Fibroblast of mammary gland (primary cell): Measurements from ENCODE around the gene MAP3K4.
A peak's percentile ranks its signal among the peaks of the same experiment; 100 is the strongest.

Experiments used
- DNase-seq: peaks from one replicate; pipeline ENCODE4 v3.0.0-alpha.2; 2010; ENCODE audit warnings: low read depth
- H3K4me3 ChIP-seq: 2 replicates; pipeline ENCODE4 v1.5.1; 2011; ENCODE audit warnings: low read depth, mild to moderate bottlenecking, low read length, moderate library complexity; ENCODE audit not compliant: control insufficient read depth
- TF ChIP-seq, protein P1 (sequence below): conservative IDR thresholded peaks from 2 replicates; pipeline ENCODE4 v1.5.1; 2011; ENCODE audit warnings: low read depth, low read length, inconsistent platforms; ENCODE audit not compliant: control insufficient read depth, insufficient read depth

The MAP3K4 gene

DNA sequence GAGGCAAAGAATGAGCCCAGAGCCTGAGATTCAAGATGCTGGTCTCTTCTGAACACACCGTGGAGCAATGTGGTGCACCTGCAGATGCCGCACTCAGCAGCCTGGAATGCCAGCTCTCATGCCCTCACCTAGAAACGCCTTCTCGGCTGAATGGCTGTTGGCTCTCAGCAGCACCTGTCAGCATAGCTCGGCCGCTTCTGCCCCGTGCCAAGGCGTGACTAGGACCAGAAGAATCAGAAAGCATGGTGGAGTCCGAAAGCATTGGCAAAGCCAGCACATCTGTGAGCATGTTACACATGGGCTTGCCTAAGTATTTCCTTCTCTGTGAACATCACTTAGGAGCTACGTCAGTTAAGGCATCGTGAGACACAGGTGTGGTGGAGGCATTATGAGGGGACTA is 140.8 kb downstream of the MAP3K4 start:
- TF ChIP-seq, protein P1, sequence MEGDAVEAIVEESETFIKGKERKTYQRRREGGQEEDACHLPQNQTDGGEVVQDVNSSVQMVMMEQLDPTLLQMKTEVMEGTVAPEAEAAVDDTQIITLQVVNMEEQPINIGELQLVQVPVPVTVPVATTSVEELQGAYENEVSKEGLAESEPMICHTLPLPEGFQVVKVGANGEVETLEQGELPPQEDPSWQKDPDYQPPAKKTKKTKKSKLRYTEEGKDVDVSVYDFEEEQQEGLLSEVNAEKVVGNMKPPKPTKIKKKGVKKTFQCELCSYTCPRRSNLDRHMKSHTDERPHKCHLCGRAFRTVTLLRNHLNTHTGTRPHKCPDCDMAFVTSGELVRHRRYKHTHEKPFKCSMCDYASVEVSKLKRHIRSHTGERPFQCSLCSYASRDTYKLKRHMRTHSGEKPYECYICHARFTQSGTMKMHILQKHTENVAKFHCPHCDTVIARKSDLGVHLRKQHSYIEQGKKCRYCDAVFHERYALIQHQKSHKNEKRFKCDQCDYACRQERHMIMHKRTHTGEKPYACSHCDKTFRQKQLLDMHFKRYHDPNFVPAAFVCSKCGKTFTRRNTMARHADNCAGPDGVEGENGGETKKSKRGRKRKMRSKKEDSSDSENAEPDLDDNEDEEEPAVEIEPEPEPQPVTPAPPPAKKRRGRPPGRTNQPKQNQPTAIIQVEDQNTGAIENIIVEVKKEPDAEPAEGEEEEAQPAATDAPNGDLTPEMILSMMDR = no peak
- DNase-seq = no peak
- H3K4me3 ChIP-seq = no peak overlapping the region

DNA sequence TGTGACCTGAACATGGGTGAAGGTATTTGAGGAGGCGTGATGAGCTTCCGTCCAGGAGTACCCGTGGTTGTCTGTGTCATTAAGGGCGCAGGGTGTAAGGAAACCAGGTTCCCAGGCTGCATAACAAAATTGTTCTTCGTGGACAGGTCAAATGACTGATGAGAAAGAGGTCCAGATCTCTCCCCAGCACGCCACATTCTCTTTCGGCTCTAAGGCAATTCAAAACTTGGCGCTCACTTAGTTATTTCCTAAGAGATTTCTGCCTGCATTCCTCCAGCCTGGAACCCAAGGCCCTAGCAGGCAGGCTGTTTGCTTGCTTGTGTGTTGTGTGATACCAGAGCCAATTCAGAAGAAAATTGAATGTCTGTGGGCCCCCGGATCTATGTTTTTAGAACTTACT is 142.4 kb downstream of the MAP3K4 start:
- peak; percentile 78 for DNase-seq
- no peak overlapping the region for H3K4me3 ChIP-seq
- TF ChIP-seq, protein P1 = no peak

DNA sequence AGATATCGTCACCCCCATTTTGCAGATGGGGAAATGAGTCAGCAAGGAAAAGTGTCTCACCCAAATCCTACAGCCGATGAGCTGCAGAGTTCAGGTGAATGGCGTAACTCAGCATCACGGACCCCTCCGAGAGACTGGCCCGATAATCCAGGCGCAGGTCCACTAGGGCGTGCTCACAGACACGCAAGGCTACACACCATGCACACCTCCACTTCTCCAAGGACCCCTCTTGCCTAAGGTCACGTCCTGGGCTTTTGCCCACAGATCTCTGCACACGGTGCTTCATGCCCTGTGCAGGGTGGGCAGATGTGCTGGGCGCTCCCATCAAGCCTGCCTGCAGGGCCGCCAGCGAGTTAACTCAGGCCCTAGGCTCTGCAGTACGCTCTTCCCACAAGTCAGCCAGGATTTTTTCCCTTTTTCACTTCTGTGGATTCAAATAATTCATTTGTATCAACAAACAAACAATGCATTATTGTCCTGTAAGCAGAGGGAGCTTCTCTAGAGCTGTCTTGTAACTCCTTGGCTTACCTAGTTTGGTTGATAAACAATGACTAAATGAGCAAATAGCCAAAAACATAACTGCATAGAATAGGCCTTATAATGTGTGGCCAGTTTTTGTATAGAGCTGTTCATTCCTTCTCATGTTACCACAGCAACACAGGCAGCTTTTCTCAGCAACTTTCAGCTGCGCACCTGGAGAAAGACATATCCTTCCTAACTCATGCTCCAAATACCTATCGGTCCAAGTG is 143.2 kb downstream of the MAP3K4 start:
- no peak overlapping the region for H3K4me3 ChIP-seq
- DNase-seq = peak; percentile 32
- TF ChIP-seq, protein P1 = no peak

DNA sequence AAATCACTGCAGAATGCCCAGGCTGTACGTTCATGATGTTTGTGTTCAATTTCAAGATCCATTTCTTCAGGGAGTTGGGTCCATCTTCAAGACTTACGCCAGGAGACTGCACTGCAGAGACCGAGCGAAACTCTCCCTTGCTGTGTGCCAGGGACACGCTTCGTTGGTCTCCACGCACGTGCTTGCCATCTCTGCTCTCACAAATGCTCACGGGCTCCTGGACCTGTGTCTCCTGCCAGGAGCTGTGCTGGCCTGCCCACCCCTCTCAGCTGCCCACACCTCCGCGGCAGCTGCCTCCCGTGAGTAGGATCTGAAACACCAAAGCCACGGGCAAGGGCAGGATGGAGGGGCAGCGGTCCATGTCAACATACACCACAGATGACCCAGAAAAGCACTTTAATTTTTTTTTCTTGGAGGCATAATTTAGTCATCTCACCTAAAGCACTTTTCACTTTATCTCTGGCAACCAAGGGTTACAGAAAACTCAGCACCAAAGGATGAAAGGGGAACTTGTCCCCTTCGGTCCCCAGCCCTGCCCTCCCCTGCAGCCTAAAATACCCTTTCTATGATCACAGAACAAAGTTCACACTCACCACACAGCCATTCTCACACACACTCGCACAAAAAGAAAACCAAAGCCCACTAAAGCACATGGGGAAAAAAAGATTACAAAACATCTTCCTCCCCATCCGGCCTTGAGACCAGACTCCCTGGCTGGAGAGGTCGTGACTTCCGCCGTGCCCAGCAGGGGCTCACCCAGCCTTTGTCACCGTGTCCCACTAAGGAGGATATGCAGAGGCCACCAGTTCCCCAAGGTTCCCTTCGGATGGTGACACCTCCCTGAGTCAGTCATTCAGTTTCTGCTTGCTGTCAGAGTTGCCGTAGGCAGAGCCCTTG is 144.4 kb downstream of the MAP3K4 start:
- no peak for DNase-seq
- TF ChIP-seq, protein P1 = no peak
- H3K4me3 ChIP-seq = no peak overlapping the region

DNA sequence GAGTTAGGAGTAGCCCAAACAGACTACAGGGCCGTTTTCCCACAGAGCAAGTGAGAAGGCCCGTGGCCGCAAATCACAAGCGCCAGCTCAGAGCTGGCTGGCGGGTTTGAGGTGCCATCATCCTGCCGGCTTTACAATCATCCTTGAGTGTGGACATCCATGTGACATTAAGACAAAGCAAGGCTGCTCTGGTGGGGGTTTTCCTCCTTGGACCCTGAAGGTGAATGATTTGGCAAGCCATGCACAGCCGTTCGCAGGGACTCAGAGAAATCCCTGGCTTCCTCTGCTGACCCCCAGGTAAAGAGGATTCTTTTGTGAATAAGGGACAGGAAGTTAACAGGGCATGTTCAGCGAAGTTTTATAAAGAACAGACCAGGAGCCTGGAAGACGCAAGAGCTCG is 145.1 kb downstream of the MAP3K4 start:
- DNase-seq = no peak
- H3K4me3 ChIP-seq = no peak overlapping the region
- TF ChIP-seq, protein P1 = no peak

DNA sequence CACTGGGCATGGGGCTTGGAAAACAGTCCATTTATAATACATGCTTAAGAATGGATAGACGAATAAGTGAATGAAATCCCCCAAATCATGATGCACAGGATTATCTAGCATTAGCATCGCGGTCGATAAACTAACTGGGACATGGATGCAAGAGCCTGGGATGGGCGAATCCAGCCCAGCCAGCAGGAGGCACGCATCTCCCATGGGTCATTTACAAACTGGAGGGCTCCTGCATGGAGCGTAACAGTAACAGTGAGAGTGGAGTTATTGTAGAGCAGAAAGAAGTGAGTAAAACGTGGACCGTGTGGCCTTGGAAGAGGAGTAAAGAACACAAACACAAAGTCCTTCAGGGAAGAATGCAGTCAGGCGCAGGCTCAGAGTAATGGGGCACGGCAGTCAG is 145.8 kb downstream of the MAP3K4 start:
- TF ChIP-seq, protein P1 = no peak
- DNase-seq = no peak
- no peak overlapping the region for H3K4me3 ChIP-seq
